Liver (tissue), 9 donors: Measurements from ENCODE around the gene ABHD12B. TPM values are rescaled to one million over a fixed set of nuclear protein-coding genes. Genes with fewer than 3 reads are reported as not detected.
A peak's percentile ranks its signal among the peaks of the same experiment; 100 is the strongest.

ENCODE experiments used
- DNase-seq: peaks from one replicate; pipeline ENCODE4 v3.0.0-alpha.2; 2017; ENCODE audit warnings: low spot score
- H3K27ac ChIP-seq, 2 donors: one replicate each; pipeline ENCODE4 v1.7.0; 2013; ENCODE audit warnings: inconsistent platforms in 2 of 2, low read length in 2 of 2, control low read depth in 1 of 2, low read depth in 1 of 2, mild to moderate bottlenecking in 1 of 2
- H3K27me3 ChIP-seq, 4 donors: one replicate each; pipeline versions ENCODE4 v1.6.1 to v1.7.0; 2013; ENCODE audit warnings: low read length in 3 of 4, inconsistent platforms in 1 of 4, mild to moderate bottlenecking in 1 of 4, moderate library complexity in 1 of 4; ENCODE audit not compliant: control insufficient read depth in 4 of 4, insufficient read depth in 4 of 4
- H3K36me3 ChIP-seq, 4 donors: one replicate each; pipeline versions ENCODE4 v1.6.1 to v1.7.0; 2013; ENCODE audit warnings: low read length in 3 of 4, mild to moderate bottlenecking in 3 of 4, low read depth in 1 of 4, moderate library complexity in 1 of 4; ENCODE audit not compliant: control insufficient read depth in 4 of 4, insufficient read depth in 3 of 4
- H3K4me1 ChIP-seq, 4 donors: one replicate each; pipeline versions ENCODE4 v1.6.1 to v1.7.0; 2013; ENCODE audit warnings: low read length in 3 of 4, mild to moderate bottlenecking in 3 of 4, moderate library complexity in 1 of 4; ENCODE audit not compliant: control insufficient read depth in 4 of 4, insufficient read depth in 4 of 4
- H3K4me3 ChIP-seq, 3 donors: one replicate each; pipeline versions ENCODE4 v1.6.1 to v1.7.0; 2013; ENCODE audit warnings: low read length in 3 of 3, control low read depth in 1 of 3, low read depth in 1 of 3, mild to moderate bottlenecking in 1 of 3
- H3K9ac ChIP-seq, 2 donors: one replicate each; pipeline ENCODE4 v1.7.0; 2013; ENCODE audit warnings: low read length in 2 of 2, mild to moderate bottlenecking in 2 of 2, moderate library complexity in 2 of 2, control low read depth in 1 of 2, low read depth in 1 of 2
- H3K9me3 ChIP-seq, 4 donors: one replicate each; pipeline versions ENCODE4 v1.6.1 to v1.7.0; 2013; ENCODE audit warnings: low read length in 3 of 4; ENCODE audit not compliant: control insufficient read depth in 4 of 4
- EGR1 ChIP-seq, 2 donors: IDR thresholded peaks; 2 replicates each; pipeline ENCODE4 v1.6.1; 2016 to 2018; ENCODE audit warnings: antibody characterized with exemption in 2 of 2, low read depth in 2 of 2
- FOXA1 ChIP-seq: IDR thresholded peaks from 2 replicates; pipeline ENCODE4 v1.6.1; 2016; ENCODE audit warnings: antibody characterized with exemption
- FOXA2 ChIP-seq: IDR thresholded peaks from 2 replicates; pipeline ENCODE4 v1.6.1; 2016; ENCODE audit warnings: antibody characterized with exemption
- HNF4A ChIP-seq, 2 donors: conservative IDR thresholded peaks; 2 replicates each; pipeline ENCODE4 v1.6.1; 2016; ENCODE audit warnings: antibody characterized with exemption in 2 of 2, mild to moderate bottlenecking in 2 of 2
- HNF4G ChIP-seq: IDR thresholded peaks from 2 replicates; pipeline ENCODE4 v1.6.1; 2016; ENCODE audit warnings: antibody characterized with exemption
- JUND ChIP-seq, 2 donors: IDR thresholded peaks; 2 replicates each; pipeline ENCODE4 v1.6.1; 2016; ENCODE audit warnings: antibody characterized with exemption in 2 of 2
- RAD21 ChIP-seq, 2 donors: IDR thresholded peaks; 2 replicates each; pipeline ENCODE4 v1.6.1; 2016; ENCODE audit warnings: antibody characterized with exemption in 2 of 2, mild to moderate bottlenecking in 2 of 2
- WGBS: extraction: QIAGEN DNeasy Blood & Tissue Kit; methylation state at CpG from one replicate; pipeline ENCODE4 v1.1.7; 2013; 5-methylcytosine and 5-hydroxymethylcytosine counted together
- polyA plus RNA-seq, 2 donors: library from polyadenylated mRNA; stranded (reverse) in 1 of 2; unstranded in 1 of 2; fragments of 200-250 nt in 1 of 2; fragments of >200 nt in 1 of 2; fragmentation: Nextera tagmentation in 1 of 2; extraction: Ambion mirVana in 1 of 2; gene quantifications; one replicate each; pipeline versions ENCODE4 v1.2.1 to v1.2.3, GENCODE V29; 2013 to 2015
- total RNA-seq, 2 donors: library from RNA; depleted of rRNA; stranded (reverse); fragments of >200 nt; gene quantifications; one replicate each; pipeline ENCODE4 v1.2.3, GENCODE V29; 2014
- TF ChIP-seq, protein P1 (sequence below): IDR thresholded peaks from 2 replicates; pipeline ENCODE4 v1.6.1; 2016; ENCODE audit warnings: antibody characterized with exemption, mild to moderate bottlenecking
- TF ChIP-seq, protein P2 (sequence below): fragments of 150-350 bp; IDR thresholded peaks from 2 replicates; pipeline ENCODE4 v1.5.1; 2017; ENCODE audit warnings: improper control_type of control experiment, low read depth, low read length; ENCODE audit not compliant: missing input control
- TF ChIP-seq, protein P3 (sequence below): IDR thresholded peaks from 2 replicates; pipeline ENCODE4 v1.6.1; 2016; ENCODE audit warnings: antibody characterized with exemption
- donor health status: healthy.
- donor health status: healthy.
- donor health status: healthy.
- donor health status: healthy.
- donor health status: healthy.

Gene ABHD12B
- total and polyA plus RNA-seq, 4 donors, result 0.09 to 0.58 TPM; not detected in 2

DNA sequence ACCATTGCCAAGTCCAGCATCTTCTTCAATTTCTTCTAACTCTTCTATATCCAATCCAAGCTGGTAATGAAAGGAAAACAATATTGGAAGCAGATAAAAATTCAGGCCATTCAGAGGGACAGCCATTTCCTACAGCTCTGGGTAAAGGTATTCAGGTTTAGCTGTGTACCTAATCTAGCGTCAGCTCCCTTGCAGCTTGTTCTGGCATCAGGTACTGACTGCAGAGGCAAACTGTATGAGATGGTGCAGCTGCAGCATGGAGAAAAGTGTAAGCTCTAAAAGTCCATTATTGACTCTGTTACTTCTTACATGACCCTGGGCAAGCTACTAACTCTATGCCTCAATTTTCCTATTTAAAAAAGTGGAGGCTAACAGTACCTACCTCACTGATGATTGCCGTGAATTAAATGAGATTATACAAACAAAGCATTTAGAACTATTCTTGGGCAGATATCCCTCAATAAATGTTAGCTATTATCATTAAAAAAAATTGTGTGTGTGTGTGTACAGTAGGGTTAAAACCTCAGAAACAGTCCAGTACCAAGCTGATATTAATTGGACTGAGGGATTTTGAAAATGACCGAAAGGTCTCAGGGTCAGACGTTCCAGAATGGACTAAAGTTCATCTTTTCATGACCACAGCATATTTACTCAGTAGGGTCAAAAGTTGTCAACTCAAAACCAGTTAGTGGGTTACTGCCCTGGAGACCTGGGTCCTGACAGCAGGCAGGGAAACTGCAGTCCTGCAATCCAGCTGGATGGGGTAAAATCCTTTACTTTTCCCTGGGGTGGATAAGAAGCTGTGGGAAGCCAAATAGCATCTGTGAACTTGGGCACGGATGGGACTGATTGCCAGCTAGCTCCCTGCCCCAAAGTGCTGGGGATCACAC is 63.5 kb downstream of the ABHD12B start (continued):
- TF ChIP-seq, protein P1, sequence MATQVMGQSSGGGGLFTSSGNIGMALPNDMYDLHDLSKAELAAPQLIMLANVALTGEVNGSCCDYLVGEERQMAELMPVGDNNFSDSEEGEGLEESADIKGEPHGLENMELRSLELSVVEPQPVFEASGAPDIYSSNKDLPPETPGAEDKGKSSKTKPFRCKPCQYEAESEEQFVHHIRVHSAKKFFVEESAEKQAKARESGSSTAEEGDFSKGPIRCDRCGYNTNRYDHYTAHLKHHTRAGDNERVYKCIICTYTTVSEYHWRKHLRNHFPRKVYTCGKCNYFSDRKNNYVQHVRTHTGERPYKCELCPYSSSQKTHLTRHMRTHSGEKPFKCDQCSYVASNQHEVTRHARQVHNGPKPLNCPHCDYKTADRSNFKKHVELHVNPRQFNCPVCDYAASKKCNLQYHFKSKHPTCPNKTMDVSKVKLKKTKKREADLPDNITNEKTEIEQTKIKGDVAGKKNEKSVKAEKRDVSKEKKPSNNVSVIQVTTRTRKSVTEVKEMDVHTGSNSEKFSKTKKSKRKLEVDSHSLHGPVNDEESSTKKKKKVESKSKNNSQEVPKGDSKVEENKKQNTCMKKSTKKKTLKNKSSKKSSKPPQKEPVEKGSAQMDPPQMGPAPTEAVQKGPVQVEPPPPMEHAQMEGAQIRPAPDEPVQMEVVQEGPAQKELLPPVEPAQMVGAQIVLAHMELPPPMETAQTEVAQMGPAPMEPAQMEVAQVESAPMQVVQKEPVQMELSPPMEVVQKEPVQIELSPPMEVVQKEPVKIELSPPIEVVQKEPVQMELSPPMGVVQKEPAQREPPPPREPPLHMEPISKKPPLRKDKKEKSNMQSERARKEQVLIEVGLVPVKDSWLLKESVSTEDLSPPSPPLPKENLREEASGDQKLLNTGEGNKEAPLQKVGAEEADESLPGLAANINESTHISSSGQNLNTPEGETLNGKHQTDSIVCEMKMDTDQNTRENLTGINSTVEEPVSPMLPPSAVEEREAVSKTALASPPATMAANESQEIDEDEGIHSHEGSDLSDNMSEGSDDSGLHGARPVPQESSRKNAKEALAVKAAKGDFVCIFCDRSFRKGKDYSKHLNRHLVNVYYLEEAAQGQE, result peak; percentile 79

DNA sequence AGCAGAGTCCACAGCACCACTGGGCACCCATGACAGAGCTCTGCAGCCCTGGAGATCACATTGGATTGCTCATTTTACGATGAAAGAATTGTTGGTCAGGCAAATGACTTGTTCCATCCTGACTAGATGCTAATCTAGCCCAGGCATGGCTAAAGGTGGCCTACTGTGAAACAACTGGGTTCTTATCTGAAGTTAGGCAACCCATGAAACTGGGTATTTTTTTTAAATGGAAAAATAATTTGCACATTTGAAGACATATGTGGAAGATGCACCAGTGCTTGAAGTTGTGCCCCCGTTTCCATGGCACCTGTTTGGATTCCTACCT is 64.1 kb downstream of the ABHD12B start:
- DNase-seq, result no peak
- H3K27ac ChIP-seq, result peak overlapping the region; percentile 75 to 81
- 43% methylated on average over 2 of the region's 2 CpGs for WGBS
- no peak overlapping the region for H3K9ac ChIP-seq
- TF ChIP-seq FOXA1, result no peak
- TF ChIP-seq, protein P2, sequence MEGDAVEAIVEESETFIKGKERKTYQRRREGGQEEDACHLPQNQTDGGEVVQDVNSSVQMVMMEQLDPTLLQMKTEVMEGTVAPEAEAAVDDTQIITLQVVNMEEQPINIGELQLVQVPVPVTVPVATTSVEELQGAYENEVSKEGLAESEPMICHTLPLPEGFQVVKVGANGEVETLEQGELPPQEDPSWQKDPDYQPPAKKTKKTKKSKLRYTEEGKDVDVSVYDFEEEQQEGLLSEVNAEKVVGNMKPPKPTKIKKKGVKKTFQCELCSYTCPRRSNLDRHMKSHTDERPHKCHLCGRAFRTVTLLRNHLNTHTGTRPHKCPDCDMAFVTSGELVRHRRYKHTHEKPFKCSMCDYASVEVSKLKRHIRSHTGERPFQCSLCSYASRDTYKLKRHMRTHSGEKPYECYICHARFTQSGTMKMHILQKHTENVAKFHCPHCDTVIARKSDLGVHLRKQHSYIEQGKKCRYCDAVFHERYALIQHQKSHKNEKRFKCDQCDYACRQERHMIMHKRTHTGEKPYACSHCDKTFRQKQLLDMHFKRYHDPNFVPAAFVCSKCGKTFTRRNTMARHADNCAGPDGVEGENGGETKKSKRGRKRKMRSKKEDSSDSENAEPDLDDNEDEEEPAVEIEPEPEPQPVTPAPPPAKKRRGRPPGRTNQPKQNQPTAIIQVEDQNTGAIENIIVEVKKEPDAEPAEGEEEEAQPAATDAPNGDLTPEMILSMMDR, result no peak
- TF ChIP-seq, protein P1, result no peak
- no peak for TF ChIP-seq HNF4G
- TF ChIP-seq, protein P3, sequence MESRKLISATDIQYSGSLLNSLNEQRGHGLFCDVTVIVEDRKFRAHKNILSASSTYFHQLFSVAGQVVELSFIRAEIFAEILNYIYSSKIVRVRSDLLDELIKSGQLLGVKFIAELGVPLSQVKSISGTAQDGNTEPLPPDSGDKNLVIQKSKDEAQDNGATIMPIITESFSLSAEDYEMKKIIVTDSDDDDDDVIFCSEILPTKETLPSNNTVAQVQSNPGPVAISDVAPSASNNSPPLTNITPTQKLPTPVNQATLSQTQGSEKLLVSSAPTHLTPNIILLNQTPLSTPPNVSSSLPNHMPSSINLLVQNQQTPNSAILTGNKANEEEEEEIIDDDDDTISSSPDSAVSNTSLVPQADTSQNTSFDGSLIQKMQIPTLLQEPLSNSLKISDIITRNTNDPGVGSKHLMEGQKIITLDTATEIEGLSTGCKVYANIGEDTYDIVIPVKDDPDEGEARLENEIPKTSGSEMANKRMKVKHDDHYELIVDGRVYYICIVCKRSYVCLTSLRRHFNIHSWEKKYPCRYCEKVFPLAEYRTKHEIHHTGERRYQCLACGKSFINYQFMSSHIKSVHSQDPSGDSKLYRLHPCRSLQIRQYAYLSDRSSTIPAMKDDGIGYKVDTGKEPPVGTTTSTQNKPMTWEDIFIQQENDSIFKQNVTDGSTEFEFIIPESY, result no peak
- no peak for TF ChIP-seq RAD21 (IDR thresholded peaks at IDR 0.05)
- TF ChIP-seq JUND (IDR thresholded peaks at IDR 0.05), result no peak
- TF ChIP-seq EGR1 (IDR thresholded peaks at IDR 0.05; ENCODE audit: low read depth in 2 of 2), result no peak
- TF ChIP-seq FOXA2, result no peak
- TF ChIP-seq HNF4A (conservative IDR thresholded peaks at IDR 0.05), result no peak
- H3K4me1 ChIP-seq, result peaks cover 14 to 70% (median 68%) of the 10 kb centered on the region in 4 donors
- H3K36me3 ChIP-seq, result peaks cover 2 to 24% (median 15%) of the 10 kb centered on the region in 4 donors
- H3K27me3 ChIP-seq, result no peaks in the 10 kb centered on the region
- H3K4me3 ChIP-seq, result no peak overlapping the region
- no peaks in the 10 kb centered on the region for H3K9me3 ChIP-seq
